ENCODE measurements around the gene SUSD4.

- TF ChIP-seq POLR2AphosphoS5 (IDR thresholded peaks at IDR 0.05; ENCODE audit: insufficient read depth in 1 of 2, low read depth in 1 of 2) (no peak), POLR2A (IDR thresholded peaks at IDR 0.05) (no peak), CTCF (IDR thresholded peaks at IDR 0.05) (no peak)
Measured at GRCh38 chr1:223208164-223209076, 155.6 kb downstream of the SUSD4 start.
